HG03354 (cell line): ENCODE results near the gene ZNHIT2.

Source experiments
- ATAC-seq: cut with Tn5 transposase; IDR thresholded peaks from one replicate; pipeline ENCODE4 v1.9.1; 2021; ENCODE audit warnings: mild to moderate bottlenecking; ENCODE audit not compliant: unreplicated experiment, poor library complexity, severe bottlenecking

ZNHIT2 gene

DNA sequence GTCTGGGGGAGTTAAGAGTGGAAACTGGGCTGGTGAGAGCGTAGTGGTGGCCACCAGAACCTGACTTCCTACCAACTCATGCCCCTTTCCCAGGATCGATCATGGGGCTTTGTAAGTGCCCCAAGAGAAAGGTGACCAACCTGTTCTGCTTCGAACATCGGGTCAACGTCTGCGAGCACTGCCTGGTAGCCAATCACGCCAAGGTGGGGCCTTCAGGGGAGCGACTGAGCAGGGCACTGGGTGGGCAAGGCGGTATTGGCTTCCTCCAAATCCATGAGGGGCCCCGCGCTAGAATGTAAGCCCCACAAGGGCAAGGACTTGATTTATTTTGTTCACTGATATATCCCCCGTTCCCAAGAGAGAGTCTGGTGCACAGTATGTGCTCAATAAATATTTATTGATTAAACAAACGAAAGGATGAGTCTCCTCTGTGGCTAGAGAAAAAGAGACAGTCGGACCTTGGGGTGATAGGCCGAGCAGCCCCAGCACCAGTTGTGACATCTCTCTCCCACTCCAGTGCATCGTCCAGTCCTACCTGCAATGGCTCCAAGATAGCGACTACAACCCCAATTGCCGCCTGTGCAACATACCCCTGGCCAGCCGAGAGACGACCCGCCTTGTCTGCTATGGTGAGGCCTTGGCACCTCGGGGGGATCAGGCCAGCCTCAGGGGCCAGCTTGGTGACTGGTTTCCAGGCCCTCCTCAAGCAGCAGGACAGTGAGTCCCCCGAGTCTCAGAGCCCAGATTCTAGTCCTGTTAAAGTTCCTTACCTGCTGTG lies 32.7 kb downstream of the ZNHIT2 start:
- ATAC-seq, result no peak

DNA sequence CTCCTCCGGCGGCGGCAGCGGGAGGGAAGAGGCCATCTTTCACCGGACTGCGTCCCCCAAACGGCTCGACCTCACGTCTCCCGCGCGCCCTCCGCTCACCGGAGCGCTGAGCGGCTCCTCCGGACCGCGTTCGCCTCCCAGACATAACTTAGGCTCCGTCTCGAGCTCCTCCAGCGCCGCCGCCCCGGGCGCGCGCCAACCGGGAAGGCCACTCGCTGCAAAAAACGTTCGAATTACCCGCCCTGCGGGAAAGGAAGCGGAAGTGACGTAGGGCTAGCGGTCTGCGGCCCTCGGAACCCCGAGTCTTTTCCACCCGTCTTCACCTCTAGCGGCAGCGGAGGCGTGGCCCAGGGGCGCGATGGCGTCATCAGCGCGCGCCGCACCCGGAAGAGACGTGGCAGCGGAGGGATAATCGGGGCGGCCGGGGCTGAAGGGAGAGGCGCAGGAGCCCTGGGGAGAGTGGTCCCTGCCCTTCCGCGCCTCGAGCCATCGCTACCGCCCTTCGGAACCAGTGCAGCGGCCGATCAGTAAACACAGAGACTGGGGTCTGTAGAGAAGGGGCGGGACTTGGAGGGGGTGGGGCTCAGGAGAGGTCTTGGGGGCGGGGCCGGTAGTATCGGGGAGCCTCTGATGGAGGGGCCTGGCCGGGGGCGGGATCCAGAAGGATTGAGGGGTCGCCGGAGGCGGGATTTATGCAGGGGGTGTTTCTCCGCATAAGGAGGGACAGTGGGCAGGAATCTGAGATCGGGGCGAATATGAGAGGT lies 33.5 kb downstream of the ZNHIT2 start, which contains the start of the genes CDCA5 and ZFPL1:
Gene CDCA5 (minus strand): TSS at position 207 of the 764 bp plus-strand sequence. CDS start 62 bp downstream, at position 145.
Gene ZFPL1 (plus strand): TSS at position 389 of the 764 bp plus-strand sequence. CDS start 477 bp downstream, outside the sequence.
- ATAC-seq, result peak; percentile 78

DNA sequence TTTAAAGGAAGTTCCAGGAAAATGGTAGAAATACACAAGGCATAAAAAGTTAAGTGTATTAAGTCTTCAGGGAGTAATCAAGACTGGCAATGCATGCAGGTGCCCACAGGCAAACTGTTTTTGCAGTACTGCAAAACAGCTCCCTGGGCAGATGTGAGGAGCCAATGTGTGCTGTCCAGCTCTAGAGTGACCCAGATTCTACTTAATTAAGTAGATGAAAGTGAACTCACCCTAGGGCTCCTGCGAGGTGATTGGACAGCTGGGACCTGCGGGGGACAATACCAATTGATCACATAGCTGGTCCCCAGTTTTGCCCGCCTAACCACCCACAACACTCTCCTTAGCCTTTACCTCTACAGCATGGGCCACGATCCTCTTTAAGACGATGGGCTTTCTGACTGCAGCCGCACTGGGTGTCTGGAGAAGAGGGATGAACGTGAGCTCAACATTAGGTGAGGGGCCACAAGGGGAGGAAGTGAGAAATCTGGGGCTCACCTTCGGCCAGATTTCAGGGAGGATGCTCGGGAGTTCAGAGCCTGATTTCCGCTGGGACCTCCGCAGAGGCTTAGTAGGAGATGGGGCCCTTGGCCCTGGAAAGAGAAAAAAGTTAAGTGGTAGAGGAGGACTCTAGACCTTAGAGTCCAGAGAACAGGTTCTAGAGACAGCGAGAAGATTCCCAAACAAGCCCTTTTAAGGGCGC lies 34.2 kb downstream of the ZNHIT2 start:
- ATAC-seq, result peak; percentile 10

DNA sequence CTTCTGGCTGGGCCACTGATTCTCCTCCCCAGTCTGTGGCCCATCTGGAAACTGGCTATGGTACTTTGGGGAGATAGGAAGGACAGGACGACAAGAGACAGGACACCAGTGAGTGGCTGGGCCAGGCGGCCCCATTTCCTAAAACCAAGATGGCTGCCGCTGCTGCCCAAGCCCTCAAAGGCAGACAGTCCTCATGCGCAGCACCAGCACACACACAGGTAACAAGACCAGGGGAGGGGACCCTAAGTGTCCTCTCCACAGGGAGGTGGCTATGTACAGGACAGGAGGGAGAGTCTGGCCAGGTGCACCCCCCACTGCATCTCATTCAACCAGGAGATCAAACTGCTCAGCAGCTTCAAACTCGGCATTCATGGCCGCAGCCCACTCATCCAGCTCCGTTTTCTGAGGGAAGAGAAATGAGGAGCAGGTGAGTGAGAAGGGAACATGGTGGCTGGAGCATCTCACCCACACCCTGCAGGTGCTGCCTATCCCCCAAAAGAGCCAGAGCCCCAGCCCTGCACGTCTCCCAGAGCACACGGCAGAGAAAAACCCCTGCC lies 38.6 kb downstream of the ZNHIT2 start:
- no peak for ATAC-seq

DNA sequence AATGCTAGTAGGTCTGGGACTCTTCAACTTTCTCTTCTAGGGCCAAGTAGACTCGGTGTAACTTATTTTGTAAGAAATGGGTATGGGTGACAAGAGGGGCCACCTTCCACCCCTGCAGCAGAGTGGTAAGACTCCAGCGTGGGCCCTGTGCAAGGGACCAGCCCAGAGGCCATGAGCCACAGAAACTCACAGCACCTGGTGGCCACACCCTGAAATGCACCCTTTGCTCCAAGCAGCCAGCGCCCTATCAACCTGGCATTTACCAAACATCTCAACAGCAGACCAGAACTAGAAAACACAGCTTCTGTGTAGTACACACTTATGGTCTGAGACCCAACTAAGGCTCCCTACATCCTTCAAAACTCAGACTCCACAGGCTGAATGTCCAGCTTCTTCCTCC lies 39.4 kb downstream of the ZNHIT2 start:
- ATAC-seq, result no peak

DNA sequence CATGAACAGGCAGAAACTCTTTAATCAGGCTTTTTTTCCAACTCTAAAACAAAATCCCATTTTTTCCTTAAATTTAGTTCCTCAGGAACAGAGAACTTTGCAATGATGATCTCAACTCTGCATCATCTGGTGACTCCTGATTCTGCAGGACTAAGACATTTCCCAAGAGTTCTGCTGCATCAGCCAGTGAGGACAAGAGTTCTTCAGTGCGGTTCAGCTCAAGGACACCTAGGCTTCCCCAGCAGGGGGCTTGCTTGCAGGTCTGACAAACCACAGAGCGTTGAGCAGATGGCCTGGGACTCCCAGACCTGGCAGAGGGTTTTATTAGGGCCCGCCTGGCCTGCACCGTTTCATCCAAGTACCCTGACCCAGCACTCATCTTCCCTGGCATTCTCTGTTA lies 40.0 kb downstream of the ZNHIT2 start:
- no peak for ATAC-seq

DNA sequence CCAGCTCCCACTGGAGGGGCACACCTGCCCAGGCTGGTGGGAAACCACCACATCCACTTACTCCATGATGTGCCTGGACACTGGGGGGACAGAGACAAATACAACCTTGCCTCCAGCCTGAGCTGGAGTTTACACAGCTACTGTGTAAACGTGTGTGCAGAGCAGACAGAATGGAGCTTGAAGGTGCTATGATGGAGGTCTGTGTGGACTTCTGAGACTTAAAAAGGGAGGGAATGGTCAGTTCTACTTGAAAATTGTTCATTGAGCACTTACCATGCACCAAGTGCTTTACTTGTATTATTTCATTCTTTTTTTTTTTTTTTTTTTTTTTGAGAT lies 44.9 kb downstream of the ZNHIT2 start:
- ATAC-seq, result no peak

DNA sequence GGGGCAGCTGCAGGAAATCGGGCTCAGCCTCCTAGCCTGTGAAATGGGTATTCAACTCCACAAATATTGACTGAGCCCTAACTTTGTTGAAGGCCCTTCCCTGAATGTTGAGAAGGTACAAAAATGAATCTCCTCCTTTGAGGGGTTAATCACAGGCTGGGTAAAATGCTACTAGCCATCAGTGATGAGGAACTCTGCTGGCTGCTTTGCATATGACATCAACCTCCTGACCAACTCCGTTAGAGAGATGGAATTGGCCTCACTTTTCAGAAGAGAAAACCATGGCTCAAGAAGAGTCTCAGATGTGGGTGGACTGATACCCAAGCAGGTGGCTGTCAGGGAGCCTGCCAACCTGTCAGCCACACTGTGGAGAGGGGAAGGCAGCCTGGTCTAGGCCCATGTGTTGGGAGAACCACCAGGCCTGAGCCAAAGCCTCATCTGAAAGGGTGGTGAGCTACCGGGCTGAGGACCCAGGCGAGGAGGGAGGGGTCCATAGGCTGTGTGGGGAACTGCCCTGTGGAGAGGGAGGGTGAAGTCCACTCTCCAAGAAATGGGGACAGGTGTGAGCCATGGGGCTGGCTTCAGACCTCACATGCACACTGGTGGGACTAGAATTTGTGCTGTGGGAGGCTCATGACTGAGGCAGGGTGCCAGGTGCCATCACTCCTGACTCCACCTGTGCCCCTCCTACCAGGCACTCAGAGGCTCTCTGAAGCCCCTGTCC lies 45.4 kb downstream of the ZNHIT2 start:
- ATAC-seq, result no peak

DNA sequence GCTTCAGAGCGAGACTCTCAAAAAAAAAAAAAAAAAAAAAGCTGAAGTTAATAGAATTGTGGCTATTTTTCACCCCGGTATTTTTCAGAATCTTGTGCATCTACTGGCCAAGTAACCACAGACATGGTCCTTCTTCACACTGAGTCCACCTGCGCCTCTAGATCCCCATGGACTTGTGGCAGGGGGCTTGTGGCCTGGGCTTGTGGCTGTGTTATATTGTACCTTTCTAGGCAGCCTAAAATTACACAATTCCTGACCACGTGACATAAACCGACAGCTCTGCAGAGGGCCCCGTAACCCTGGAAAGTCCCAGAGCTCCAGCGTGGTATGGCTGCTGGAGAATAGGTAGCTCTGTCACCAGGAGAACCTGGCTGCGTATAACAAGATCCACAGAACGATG lies 48.3 kb downstream of the ZNHIT2 start:
- ATAC-seq, result no peak

DNA sequence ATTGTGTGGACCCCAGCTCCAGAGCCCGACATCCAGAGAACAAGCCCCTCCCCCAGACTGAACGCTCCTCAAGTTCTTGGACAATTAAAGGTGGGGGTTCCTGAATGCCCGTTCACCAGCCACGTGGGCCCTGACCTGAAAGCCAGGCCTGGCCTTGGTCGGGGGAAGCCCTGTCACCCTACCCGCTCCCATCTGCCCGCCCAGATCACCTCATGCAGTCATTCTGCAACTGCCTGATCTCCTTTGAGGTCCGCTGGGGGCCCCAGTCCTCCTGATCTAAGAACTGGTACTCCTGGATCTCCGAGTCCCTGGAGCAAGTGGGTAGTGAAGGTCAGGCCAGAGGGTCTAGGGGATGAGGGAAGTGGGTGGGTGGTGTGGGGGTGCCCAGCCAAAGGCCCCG lies 50.1 kb downstream of the ZNHIT2 start:
- ATAC-seq, result no peak

DNA sequence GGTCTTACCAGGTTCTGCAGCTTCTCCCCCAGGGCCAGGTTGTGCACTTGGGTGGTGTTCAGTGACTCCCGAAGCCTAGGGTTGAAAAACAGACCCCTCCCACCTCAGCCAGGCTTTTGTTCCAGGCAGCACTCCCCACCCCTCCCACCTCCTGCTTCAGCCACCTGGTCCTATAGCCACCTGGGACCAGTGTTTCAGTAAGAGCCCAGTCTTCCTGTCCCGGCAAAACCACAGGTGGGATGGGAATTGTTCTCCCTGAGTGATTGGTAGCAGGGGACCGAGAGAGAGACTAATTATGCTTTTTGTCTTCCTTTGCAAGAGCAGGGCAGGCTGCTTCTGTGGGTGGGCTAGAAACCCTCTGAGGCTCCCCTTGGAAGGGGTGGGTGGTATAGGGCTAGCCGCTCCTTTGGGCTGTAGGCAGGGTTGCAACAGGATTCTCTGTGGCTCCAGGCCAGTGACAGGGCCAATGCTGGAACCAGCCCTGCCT lies 50.7 kb downstream of the ZNHIT2 start:
- no peak for ATAC-seq
